Heart left ventricle (tissue), 16 donors: Measurements from ENCODE around the gene UBA7. TPM values are rescaled to one million over a fixed set of nuclear protein-coding genes. Genes with fewer than 3 reads are reported as not detected.
A peak's percentile ranks its signal among the peaks of the same experiment; 100 is the strongest.

Experiments
- ATAC-seq, 4 donors: fragments of 200-7000 bp; cut with Tn5 transposase; one replicate each; pipeline ENCODE4 v1.9.1; 2020 to 2022; ENCODE audit warnings: moderate library complexity in 4 of 4, mild to moderate bottlenecking in 3 of 4, moderate number of reproducible peaks in 1 of 4
- DNase-seq, 5 donors: peaks; one replicate each; pipeline ENCODE4 v3.0.0-alpha.2; 2020
- H3K27ac ChIP-seq, 12 donors: fragments of 200-600 bp; sonication (generic) in 4 of 12; one replicate each; pipeline versions ENCODE4 v1.5.0 to v1.8.0; 2016 to 2022; ENCODE audit warnings: mild to moderate bottlenecking in 2 of 12
- H3K27me3 ChIP-seq, 9 donors: fragments of 200-600 bp; sonication (generic) in 2 of 9; one replicate each; pipeline versions ENCODE4 v1.5.1 to v1.8.0; 2016 to 2022; ENCODE audit warnings: mild to moderate bottlenecking in 3 of 9
- H3K36me3 ChIP-seq, 9 donors: fragments of 200-600 bp; sonication (generic) in 2 of 9; one replicate each; pipeline versions ENCODE4 v1.5.0 to v1.8.0; 2018 to 2022; ENCODE audit warnings: mild to moderate bottlenecking in 2 of 9
- H3K4me1 ChIP-seq, 12 donors: fragments of 200-600 bp; sonication (generic) in 4 of 12; one replicate each; pipeline versions ENCODE4 v1.5.0 to v1.8.0; 2016 to 2022; ENCODE audit warnings: mild to moderate bottlenecking in 3 of 12
- H3K4me3 ChIP-seq, 12 donors: fragments of 200-600 bp; sonication (generic) in 4 of 12; one replicate each; pipeline versions ENCODE4 v1.5.0 to v1.8.0; 2017 to 2022; ENCODE audit warnings: mild to moderate bottlenecking in 9 of 12, moderate library complexity in 4 of 12
- H3K9me3 ChIP-seq, 12 donors: fragments of 200-600 bp; sonication (generic) in 4 of 12; one replicate each; pipeline versions ENCODE4 v1.5.0 to v1.8.0; 2016 to 2022; ENCODE audit warnings: mild to moderate bottlenecking in 1 of 12
- POLR2A ChIP-seq, 2 donors: fragments of 450-650 bp; IDR thresholded peaks; one replicate each; pipeline ENCODE4 v1.6.1; 2017; ENCODE audit warnings: antibody characterized with exemption in 2 of 2, mild to moderate bottlenecking in 2 of 2, moderate library complexity in 2 of 2
- whole genome bisulfite sequencing, 4 donors: extraction: QIAGEN DNeasy Blood & Tissue Kit in 2 of 4; methylation state at CpG; one replicate each; pipeline versions ENCODE4 v1.1.5 to v1.1.7; 2013 to 2018; 5-methylcytosine and 5-hydroxymethylcytosine counted together
- intact Hi-C, 10 donors: fragments of 100-400 bp; cut with DNase I; formaldehyde crosslinking; loops; one replicate each; pipeline versions ENCODE4 v1.11.1 to v1.14.2; 2022
- polyA plus RNA-seq, 2 donors: library from polyadenylated mRNA; stranded (reverse); fragments of 200-250 nt; gene quantifications; one replicate each; pipeline ENCODE4 v1.2.3, GENCODE V29; 2013
- total RNA-seq, 9 donors: library from RNA; depleted of rRNA in 2 of 9; stranded (reverse); fragments of >200 nt in 2 of 9; fragmentation: NEBNext Ultra II Directional in 3 of 9; extraction: Animal tissue kit (Norgen Biotek cat#: 25700) in 3 of 9; gene quantifications; one replicate each; pipeline versions ENCODE4 v1.1.0 to v1.2.4, GENCODE V29; 2016 to 2023
- TF ChIP-seq, protein P1 (sequence below), 12 donors: fragments of 200-600 bp; sonication (generic) in 4 of 12; IDR thresholded peaks; one replicate each; pipeline versions ENCODE4 v1.5.0 to v1.8.0; 2018 to 2022; ENCODE audit warnings: antibody characterized with exemption in 12 of 12, mild to moderate bottlenecking in 5 of 12
- donor health status: ischemic (EF 13 %, LVEDD 7.1; RV severe dilation, severe dysfunction).
- donor health status: healthy with polysubstance abuse.
- donor health status: DM: no; HTN: yes; CAD: no.
- donor health status: DM: no; HTN: no; CAD: no.
- donor health status: ischemic (EF 25% LVEDD 6.9; RV normal size, moderate dysfunction).
- donor health status: ischemic (EF 25% LVEDD 5.7; RV mildly dilated, moderate dysfunction).
- donor health status: healthy.
- donor health status: DM: yes; HTN: yes; CAD: no.
- donor health status: ischemic (EF 35%, LVEDD 5.7; RV mildly dilated, moderate dysfunction).
- donor health status: nonischemic (EF 11% LVEDD 7.7; RV severe dilation, severe dysfunction).
- donor health status: DM: yes; HTN: yes; CAD: no.
- donor health status: PGD.
- donor health status: ischemic (EF 29% LVEDD 5.4; RV normal size, mild dysfunction).
- donor health status: nonischemic (EF 23%, LVEDD 6.1; RV moderate dilation, normal function).

Gene UBA7
- total and polyA plus RNA-seq, 11 donors, result 8.5 to 72.1 (median 22.1) TPM

DNA sequence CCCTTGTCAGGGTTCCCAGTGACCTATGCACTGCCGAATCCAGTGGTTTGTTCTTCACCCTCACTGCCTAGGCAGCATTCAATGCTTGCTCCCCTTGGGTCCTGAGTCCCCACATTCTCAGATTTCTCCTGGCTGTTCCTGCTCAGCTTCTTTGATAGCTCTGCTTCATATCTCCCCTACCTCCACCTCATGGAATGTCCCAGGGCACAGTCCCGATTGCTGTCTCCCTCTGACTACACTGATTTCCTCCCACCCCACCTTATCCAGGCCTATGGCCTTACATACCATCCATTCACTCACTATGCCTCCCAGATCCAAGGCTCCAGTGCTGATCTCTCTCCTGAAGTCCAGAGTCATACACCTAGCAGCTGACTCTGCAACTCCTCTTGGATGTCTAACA lies 12.6 kb downstream of the UBA7 start:
- peaks cover 0 to 6% (median 0%) of the 10 kb centered on the region in 9 donors for H3K36me3 ChIP-seq
- TF ChIP-seq POLR2A (IDR thresholded peaks at IDR 0.05), result no peak
- TF ChIP-seq, protein P1, sequence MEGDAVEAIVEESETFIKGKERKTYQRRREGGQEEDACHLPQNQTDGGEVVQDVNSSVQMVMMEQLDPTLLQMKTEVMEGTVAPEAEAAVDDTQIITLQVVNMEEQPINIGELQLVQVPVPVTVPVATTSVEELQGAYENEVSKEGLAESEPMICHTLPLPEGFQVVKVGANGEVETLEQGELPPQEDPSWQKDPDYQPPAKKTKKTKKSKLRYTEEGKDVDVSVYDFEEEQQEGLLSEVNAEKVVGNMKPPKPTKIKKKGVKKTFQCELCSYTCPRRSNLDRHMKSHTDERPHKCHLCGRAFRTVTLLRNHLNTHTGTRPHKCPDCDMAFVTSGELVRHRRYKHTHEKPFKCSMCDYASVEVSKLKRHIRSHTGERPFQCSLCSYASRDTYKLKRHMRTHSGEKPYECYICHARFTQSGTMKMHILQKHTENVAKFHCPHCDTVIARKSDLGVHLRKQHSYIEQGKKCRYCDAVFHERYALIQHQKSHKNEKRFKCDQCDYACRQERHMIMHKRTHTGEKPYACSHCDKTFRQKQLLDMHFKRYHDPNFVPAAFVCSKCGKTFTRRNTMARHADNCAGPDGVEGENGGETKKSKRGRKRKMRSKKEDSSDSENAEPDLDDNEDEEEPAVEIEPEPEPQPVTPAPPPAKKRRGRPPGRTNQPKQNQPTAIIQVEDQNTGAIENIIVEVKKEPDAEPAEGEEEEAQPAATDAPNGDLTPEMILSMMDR (IDR thresholded peaks at IDR 0.05), result no peak
- no peaks in the 10 kb centered on the region for H3K9me3 ChIP-seq
- intact Hi-C loops, result loop anchor here in 4 of 10 donors (5.0 kb wide), 1 partner anchor 106 kb away; no protein-coding TSS in a partner anchor
- peaks cover 19 to 41% (median 29%) of the 10 kb centered on the region in 12 donors for H3K4me1 ChIP-seq
- DNase-seq (no peak), ATAC-seq (no peak)
- 81 to 93% (median 88%) methylated on average over 2 of the region's 2 CpGs for WGBS, 4 donors
- H3K27ac ChIP-seq, result no peak overlapping the region
- no peak overlapping the region for H3K4me3 ChIP-seq
- no peaks in the 10 kb centered on the region for H3K27me3 ChIP-seq

DNA sequence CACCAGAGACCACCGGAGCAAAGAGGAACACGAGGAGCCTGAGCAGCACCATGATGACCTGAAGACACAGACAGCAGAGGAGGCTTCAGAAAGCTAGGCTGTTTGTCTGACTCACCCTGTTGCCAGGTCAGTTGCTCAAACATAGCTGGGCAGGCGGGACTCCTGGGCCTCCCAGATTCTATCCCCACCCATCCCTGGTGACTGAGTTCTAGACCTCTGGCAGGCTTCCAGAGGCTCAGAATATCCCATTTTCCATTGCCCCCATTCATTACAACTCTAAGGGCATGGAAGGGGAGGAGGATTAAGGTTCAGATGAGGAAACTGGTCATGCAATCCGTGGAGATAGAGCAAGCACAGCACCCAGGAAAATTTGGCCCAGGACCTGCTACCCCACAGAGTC lies 14.0 kb downstream of the UBA7 start, which contains the start of gene CDHR4:
Gene CDHR4, minus strand, starts transcription at position 113 of the 400 bp plus-strand sequence. Its CDS starts 61 bp downstream, at position 52.
- DNase-seq (peak in 2 of 5 donors; percentile 45 to 52), ATAC-seq (no peak)
- Histone ChIP-seq H3K36me3 (peaks cover 0 to 4% (median 0%) of the 10 kb centered on the region in 9 donors), H3K9me3 (no peaks in the 10 kb centered on the region), H3K27me3 (no peaks in the 10 kb centered on the region), H3K4me3 (no peak within 1 kb of the TSS), H3K4me1 (peaks cover 5 to 27% (median 15%) of the 10 kb centered on the region in 12 donors), H3K27ac (no peak within 1 kb of the TSS)
- 41 to 74% (median 60%) methylated on average over 3 to 4 of the region's 4 CpGs for WGBS, 4 donors
- intact Hi-C loops, result loop anchor here in 4 of 10 donors (5.0 kb wide), 1 partner anchor 108 kb away; no protein-coding TSS in a partner anchor
- TF ChIP-seq POLR2A (IDR thresholded peaks at IDR 0.05), result no peak
- TF ChIP-seq, protein P1 (IDR thresholded peaks at IDR 0.05), result no peak

DNA sequence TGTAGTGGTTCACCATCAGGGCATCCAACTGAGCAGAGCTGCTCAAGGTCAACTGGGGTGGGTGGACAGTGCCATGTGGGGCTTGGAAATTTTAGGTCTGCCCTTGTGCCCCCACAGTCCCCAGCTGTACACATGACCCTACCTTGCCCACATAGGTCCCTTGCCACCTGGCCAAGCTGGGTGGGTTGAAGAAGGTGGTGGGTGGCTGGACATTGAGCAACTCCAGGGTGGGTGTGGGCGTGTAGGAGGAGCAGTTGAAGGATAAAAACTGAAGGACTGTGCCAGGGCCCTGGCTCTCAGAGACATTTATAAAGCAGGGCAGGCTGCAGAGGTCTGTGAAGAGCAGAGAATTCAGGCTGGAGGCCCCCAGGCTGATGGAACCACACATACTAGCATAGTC lies 14.6 kb downstream of the UBA7 start:
- Histone ChIP-seq H3K9me3 (no peaks in the 10 kb centered on the region), H3K36me3 (no peaks in the 10 kb centered on the region), H3K27me3 (no peaks in the 10 kb centered on the region), H3K27ac (no peak overlapping the region), H3K4me1 (peaks cover 0 to 20% (median 9%) of the 10 kb centered on the region in 12 donors), H3K4me3 (no peak overlapping the region)
- intact Hi-C loops, result no loop called here
- no peak for ATAC-seq
- no peak for TF ChIP-seq POLR2A (IDR thresholded peaks at IDR 0.05)
- TF ChIP-seq, protein P1 (IDR thresholded peaks at IDR 0.05), result no peak
- peak in 1 of 5 donors; percentile 20 for DNase-seq
- 86 to 88% (median 87%) methylated on average over 1 of the region's 1 CpG for WGBS, 4 donors

DNA sequence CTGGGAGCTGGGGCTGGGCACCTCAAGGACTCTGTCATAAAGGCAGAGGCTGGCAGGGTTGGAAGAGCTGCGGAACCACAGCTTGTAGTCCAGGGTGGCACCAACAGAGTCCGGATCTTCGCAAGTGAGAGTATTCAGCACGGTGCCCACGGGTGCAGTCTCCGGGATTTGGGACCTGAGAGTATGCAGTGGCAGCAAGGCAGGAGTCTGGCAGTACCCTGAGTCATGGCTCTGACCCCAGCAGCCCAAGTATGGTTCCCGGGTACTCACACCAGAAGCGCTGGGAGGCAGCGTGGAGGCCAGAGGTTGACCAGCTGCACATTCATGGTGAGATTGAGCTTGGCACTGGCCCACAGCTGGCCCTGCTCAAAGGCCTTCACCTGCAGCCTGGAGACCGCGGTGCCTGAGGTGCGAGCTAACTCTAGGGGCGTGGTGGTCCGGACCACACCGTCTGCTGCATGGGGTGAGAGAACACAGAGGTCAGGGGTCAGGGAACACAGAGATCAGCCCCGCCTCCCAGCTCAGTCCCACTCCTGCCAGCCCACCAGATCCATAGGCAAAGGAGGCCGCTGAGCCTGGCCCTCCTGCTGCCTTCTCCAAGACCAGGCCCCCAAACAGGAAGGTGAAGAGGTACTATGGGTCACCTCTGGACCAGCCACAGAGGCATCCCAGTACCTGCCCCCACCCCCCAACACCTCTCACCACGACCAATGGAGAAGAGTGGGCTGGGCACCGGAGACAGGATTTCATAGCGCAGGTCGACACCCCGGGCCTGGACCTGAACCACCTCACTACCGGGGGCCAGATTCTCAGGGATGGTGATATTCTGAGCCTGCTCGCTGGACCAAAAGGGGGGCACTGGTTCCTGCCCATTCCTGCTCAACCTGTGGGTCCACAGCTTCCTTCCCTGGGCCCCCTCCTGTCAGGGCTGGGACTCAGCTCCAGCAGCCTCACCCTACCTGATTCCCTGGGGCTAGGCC lies 18.5 kb downstream of the UBA7 start:
- no peak overlapping the region for H3K27ac ChIP-seq
- intact Hi-C loops, result no loop called here
- no peaks in the 10 kb centered on the region for H3K27me3 ChIP-seq
- WGBS, 4 donors, result 87 to 92% (median 90%) methylated on average over 14 to 24 of the region's 24 CpGs
- no peak for TF ChIP-seq POLR2A (IDR thresholded peaks at IDR 0.05)
- TF ChIP-seq, protein P1 (IDR thresholded peaks at IDR 0.05), result no peak
- no peaks in the 10 kb centered on the region for H3K9me3 ChIP-seq
- H3K36me3 ChIP-seq, result no peaks in the 10 kb centered on the region
- peaks cover 0 to 11% (median 0%) of the 10 kb centered on the region in 12 donors for H3K4me1 ChIP-seq
- no peak overlapping the region for H3K4me3 ChIP-seq
- no peak for ATAC-seq
- DNase-seq, result no peak
